WTC11 (cell line): ENCODE results near the gene LSM7.

ENCODE experiments used
- IRF2 ChIP-seq: sonication (generic); formaldehyde crosslinking; IDR thresholded peaks from 2 replicates; pipeline ENCODE4 v1.8.0; 2022; ENCODE audit warnings: low read depth, missing genetic modification reagents, borderline replicate concordance
- NFYB ChIP-seq: sonication (generic); formaldehyde crosslinking; conservative IDR thresholded peaks from 2 replicates; pipeline ENCODE4 v1.8.0; 2022; ENCODE audit warnings: low read depth, missing genetic modification reagents
- USF2 ChIP-seq: sonication (generic); formaldehyde crosslinking; IDR thresholded peaks from 2 replicates; pipeline ENCODE4 v1.8.1; 2023; ENCODE audit warnings: mild to moderate bottlenecking, missing genetic modification reagents, moderate library complexity
- ZNF232 ChIP-seq: sonication (generic); formaldehyde crosslinking; IDR thresholded peaks from 2 replicates; pipeline ENCODE4 v1.8.0; 2022; ENCODE audit warnings: mild to moderate bottlenecking, missing genetic modification reagents
- TF ChIP-seq, protein P1 (sequence below): fragments of 200-600 bp; IDR thresholded peaks from 2 replicates; pipeline ENCODE4 v1.8.0; 2022; ENCODE audit warnings: antibody characterized with exemption

GRCh38 chr19:2323707-2324106 lies 4.7 kb downstream of the LSM7 start:
- no peak for TF ChIP-seq NFYB (CRISPR knock-in tag)
- TF ChIP-seq, protein P1, sequence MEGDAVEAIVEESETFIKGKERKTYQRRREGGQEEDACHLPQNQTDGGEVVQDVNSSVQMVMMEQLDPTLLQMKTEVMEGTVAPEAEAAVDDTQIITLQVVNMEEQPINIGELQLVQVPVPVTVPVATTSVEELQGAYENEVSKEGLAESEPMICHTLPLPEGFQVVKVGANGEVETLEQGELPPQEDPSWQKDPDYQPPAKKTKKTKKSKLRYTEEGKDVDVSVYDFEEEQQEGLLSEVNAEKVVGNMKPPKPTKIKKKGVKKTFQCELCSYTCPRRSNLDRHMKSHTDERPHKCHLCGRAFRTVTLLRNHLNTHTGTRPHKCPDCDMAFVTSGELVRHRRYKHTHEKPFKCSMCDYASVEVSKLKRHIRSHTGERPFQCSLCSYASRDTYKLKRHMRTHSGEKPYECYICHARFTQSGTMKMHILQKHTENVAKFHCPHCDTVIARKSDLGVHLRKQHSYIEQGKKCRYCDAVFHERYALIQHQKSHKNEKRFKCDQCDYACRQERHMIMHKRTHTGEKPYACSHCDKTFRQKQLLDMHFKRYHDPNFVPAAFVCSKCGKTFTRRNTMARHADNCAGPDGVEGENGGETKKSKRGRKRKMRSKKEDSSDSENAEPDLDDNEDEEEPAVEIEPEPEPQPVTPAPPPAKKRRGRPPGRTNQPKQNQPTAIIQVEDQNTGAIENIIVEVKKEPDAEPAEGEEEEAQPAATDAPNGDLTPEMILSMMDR, result no peak
- TF ChIP-seq USF2 (CRISPR knock-in tag), result no peak
- TF ChIP-seq ZNF232 (CRISPR knock-in tag), result no peak
- TF ChIP-seq IRF2 (CRISPR knock-in tag), result no peak
